Nephron (organoid): ENCODE measurements around the gene CCDC187.

Experiments
- H3K27ac Mint-ChIP-seq, 3 experiments: 2 replicates each; pipeline ENCODE4 v1.8.0; 2020; ENCODE audit warnings: mixed read lengths in 3 of 3, mild to moderate bottlenecking in 2 of 3, moderate library complexity in 1 of 3
- H3K27me3 Mint-ChIP-seq: 2 replicates; pipeline ENCODE4 v1.8.0; 2021; ENCODE audit warnings: low read depth, mild to moderate bottlenecking, moderate library complexity, mixed read lengths
- H3K36me3 Mint-ChIP-seq: 2 replicates; pipeline ENCODE4 v1.8.0; 2020; ENCODE audit warnings: low read depth, mixed read lengths
- H3K4me1 Mint-ChIP-seq: 2 replicates; pipeline ENCODE4 v1.8.0; 2020; ENCODE audit warnings: mixed read lengths
- H3K4me3 Mint-ChIP-seq, 3 experiments: 2 replicates each; pipeline ENCODE4 v1.8.0; 2020; ENCODE audit warnings: mild to moderate bottlenecking in 3 of 3, mixed read lengths in 3 of 3, moderate library complexity in 2 of 3
- H3K9me3 Mint-ChIP-seq: 2 replicates; pipeline ENCODE4 v1.8.0; 2020; ENCODE audit warnings: mixed read lengths
- TF ChIP-seq, protein P1 (sequence below), 3 experiments: fragments of 200-600 bp; sonication (generic); IDR thresholded peaks; one replicate each; pipeline ENCODE4 v1.5.0; 2021; ENCODE audit warnings: antibody characterized with exemption in 3 of 3; ENCODE audit not compliant: unreplicated experiment in 3 of 3

Gene CCDC187

DNA sequence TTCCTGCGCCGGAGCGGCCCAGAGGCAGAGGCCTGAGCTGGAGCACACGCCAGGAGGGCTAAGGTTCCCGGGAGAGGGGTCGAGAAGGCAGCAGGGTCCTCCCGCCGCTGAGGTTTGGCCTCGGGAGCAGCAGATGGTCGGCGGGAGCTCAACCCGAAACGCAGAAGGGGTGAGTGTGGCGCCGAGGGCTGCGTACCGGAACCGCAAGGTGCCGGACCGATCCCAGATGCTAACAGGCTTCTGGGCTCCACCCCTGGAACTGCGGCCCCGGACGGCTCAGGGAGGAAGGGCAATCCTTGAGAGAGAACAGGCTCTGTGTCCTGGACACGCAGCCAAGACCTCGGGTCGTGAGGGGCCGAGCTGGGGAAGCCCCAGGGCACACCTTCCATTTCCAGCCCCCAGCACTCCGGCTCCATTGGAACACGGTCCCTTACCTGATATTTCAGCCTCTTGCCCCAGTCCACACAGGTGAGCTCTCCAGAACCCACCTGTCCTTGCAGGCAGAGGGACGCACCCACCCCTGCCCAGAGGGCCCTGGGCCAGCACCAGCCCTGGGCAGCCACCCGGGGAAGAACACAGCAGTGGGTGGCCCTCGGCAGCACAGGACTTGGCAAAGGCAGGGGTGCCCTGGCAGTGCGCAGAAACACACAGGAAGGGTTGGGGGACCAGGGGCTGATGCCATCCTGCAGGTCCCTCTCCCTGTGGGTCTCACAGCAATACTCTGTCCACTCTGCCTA is 100.3 kb downstream of the CCDC187 start:
- TF ChIP-seq, protein P1, sequence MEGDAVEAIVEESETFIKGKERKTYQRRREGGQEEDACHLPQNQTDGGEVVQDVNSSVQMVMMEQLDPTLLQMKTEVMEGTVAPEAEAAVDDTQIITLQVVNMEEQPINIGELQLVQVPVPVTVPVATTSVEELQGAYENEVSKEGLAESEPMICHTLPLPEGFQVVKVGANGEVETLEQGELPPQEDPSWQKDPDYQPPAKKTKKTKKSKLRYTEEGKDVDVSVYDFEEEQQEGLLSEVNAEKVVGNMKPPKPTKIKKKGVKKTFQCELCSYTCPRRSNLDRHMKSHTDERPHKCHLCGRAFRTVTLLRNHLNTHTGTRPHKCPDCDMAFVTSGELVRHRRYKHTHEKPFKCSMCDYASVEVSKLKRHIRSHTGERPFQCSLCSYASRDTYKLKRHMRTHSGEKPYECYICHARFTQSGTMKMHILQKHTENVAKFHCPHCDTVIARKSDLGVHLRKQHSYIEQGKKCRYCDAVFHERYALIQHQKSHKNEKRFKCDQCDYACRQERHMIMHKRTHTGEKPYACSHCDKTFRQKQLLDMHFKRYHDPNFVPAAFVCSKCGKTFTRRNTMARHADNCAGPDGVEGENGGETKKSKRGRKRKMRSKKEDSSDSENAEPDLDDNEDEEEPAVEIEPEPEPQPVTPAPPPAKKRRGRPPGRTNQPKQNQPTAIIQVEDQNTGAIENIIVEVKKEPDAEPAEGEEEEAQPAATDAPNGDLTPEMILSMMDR (IDR thresholded peaks at IDR 0.05; ENCODE audit: unreplicated experiment in 3 of 3) = no peak
- Mint-ChIP-seq H3K27ac (no peak overlapping the region), H3K27me3 (peaks cover 74% of the 10 kb centered on the region), H3K9me3 (no peaks in the 10 kb centered on the region), H3K4me1 (peaks cover 15% of the 10 kb centered on the region), H3K4me3 (no peak overlapping the region), H3K36me3 (peaks cover 13% of the 10 kb centered on the region)

DNA sequence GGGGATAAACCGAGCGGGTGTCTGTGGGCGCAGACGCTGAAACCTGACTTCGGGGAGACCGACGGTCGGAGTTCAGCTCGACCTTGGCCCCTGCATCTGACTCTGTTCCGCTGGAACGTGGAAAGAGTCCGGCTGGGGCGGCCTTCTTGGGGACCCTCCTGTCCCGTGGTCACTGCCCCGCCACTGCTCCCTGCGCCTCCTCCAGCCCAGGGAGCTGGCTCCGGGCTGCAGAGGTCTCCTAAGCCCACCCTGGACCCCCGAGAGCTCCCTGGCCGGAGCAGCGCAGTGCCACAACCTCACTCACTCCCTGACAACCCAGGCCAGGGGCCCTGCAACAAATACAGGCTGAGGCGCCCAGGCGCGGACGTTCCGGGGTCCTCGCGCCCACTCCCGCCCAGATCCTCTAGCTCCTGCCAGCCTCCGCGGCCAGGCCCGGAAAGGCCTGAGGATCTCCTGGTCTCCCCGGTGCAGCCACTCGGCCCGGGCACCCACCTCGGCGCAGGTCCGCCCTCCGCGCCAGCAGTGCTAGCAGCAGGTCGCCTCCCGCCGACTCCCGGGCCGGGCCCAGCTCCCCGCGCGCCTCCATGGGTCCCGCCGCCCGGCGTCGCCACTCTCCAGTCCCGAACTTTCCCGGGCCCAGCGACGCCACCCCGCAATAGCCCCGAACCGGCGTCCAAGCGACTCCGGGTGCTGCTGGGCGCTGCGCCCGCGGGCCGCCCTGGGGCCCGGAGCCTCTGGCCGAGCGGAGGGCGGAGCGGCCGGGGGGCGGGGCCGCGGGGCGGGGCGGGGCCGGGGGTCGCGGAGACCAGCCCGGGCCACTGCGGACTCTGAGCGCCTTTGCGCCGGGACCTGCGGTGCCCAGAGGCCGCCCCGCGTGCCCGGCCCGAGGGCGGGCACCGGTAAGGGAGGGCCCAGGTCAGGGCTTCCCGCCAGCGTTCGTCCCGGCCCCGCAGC is 101.2 kb downstream of the CCDC187 start:
- TF ChIP-seq, protein P1 (IDR thresholded peaks at IDR 0.05; ENCODE audit: unreplicated experiment in 3 of 3) = no peak
- peaks cover 13% of the 10 kb centered on the region for H3K36me3 Mint-ChIP-seq
- H3K27ac Mint-ChIP-seq = no peak overlapping the region
- H3K27me3 Mint-ChIP-seq = peaks cover 83% of the 10 kb centered on the region
- H3K4me3 Mint-ChIP-seq = no peak overlapping the region
- peaks cover 15% of the 10 kb centered on the region for H3K4me1 Mint-ChIP-seq
- H3K9me3 Mint-ChIP-seq = no peaks in the 10 kb centered on the region

DNA sequence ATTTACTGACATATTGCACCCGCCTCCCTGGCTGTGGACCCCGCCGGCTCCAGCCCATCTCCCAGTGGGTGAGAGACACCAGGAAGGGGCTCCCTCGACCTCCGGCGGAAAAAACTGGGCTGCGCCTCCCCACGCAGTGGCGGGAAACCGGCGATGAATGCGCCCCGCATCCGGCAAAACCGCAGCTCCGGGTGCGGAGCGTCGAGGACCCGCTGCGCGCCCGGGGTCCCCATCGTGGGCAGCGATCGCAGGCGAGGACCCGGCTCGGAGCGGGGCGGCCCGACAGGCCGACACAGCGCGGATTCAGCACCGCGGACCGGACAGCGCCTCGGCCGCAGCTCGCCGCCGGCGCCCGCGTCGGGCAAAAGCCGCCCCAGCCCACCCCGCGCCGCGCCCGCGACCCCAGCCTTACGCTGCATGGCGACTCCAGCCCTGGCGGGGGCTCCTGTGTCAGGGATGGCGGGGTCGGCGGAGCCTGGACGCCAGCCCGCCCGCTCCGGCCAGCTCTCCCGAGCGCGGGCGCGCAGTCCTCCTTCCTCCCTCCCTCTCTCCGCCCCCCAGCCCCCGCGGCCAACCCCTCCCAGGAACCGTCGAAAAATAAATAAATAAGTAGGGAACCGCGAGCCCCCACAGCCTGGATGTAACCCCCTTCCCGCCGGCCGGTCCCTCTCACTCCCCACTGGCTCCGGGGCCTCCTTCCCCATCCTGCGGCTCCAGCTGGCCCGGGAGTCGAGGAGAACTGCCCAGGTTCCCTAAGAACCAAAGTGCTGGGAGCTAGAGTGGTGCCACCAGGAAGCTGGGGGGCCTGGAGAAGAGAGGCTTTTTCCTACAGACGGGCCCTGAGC is 102.1 kb downstream of the CCDC187 start:
- TF ChIP-seq, protein P1 (IDR thresholded peaks at IDR 0.05; ENCODE audit: unreplicated experiment in 3 of 3) = no peak
- peaks cover 7% of the 10 kb centered on the region for H3K36me3 Mint-ChIP-seq
- no peak overlapping the region for H3K27ac Mint-ChIP-seq

DNA sequence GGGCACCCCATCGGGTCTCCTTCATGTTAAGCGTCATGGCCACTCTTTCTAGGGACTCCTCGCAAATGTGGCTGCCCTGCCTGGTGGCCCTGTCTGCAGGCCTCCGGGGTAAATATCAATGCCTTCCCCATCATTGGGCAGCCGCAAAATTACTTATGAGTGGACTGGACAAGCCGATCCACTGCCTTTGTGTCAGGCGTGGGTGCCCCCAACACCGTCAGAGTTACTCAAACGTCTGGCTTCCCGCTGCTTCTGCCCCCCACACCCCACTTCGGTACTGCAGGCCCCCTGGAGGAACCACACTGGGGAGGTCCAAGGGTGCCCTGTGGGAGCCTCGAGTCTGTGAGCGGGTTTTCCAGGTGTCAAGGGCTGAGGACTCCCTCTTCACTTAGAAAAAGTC is 102.7 kb downstream of the CCDC187 start:
- H3K36me3 Mint-ChIP-seq = peaks cover 3% of the 10 kb centered on the region
- H3K27ac Mint-ChIP-seq = no peak overlapping the region
- H3K4me3 Mint-ChIP-seq = no peak overlapping the region
- TF ChIP-seq, protein P1 (IDR thresholded peaks at IDR 0.05; ENCODE audit: unreplicated experiment in 3 of 3) = no peak
- peaks cover 7% of the 10 kb centered on the region for H3K4me1 Mint-ChIP-seq
- H3K27me3 Mint-ChIP-seq = peaks cover 86% of the 10 kb centered on the region
- H3K9me3 Mint-ChIP-seq = no peaks in the 10 kb centered on the region

More for the DNA sequence above, 102.1 kb downstream of the CCDC187 start:
- no peaks in the 10 kb centered on the region for H3K9me3 Mint-ChIP-seq
- peaks cover 86% of the 10 kb centered on the region for H3K27me3 Mint-ChIP-seq
- peaks cover 10% of the 10 kb centered on the region for H3K4me1 Mint-ChIP-seq
- no peak overlapping the region for H3K4me3 Mint-ChIP-seq

DNA sequence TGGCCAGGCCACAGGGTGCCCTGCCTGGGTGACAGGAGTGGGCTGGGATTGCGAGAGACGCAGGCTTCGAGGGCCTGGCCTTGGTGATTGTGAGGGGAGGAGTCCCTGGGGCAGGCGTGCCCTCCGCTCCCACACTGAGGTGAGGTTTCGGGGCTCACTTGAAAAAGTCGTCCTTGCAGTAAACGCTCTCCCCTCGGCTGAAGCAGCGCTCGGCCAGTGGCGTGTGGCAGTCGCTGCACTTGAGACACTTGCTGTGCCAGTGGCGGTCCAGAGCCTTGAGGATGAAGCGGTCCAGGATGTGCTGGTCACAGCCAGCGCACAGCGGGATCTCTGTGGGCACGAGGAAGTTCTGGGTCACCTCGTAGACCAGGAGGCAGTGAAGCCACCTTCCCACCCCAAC is 103.5 kb downstream of the CCDC187 start:
- Mint-ChIP-seq H3K27ac (no peak overlapping the region), H3K4me1 (peaks cover 4% of the 10 kb centered on the region), H3K4me3 (no peak overlapping the region), H3K36me3 (no peaks in the 10 kb centered on the region), H3K9me3 (no peaks in the 10 kb centered on the region), H3K27me3 (peaks cover 87% of the 10 kb centered on the region)
- TF ChIP-seq, protein P1 (IDR thresholded peaks at IDR 0.05; ENCODE audit: unreplicated experiment in 3 of 3) = no peak
